Measurements from ENCODE around the gene TMEM150A. TPM values are rescaled to one million over a fixed set of nuclear protein-coding genes. Genes with fewer than 3 reads are reported as not detected.
"Not testable (repeated sequence)": the region's sequence is repeated elsewhere in the genome, so short reads cannot be mapped to it uniquely, and the experiment has no call there.

TMEM150A gene
- total RNA-seq, 1 donor from 2014 or later = 25.2 TPM

GRCh38 chr2:85577386-85578242 is 24.9 kb downstream of the TMEM150A start, which contains the start of gene VAMP8:
TSS of gene VAMP8 (plus strand) at chr2:85577586. CDS start at chr2:85577647, 61 bp downstream.
- DNase-seq (ENCODE audit: extremely low read depth, low read depth, low spot score) = no peak

GRCh38 chr2:85577063-85577385 is 25.5 kb downstream of the TMEM150A start:
- no peak for DNase-seq (ENCODE audit: extremely low read depth, low read depth, low spot score)

- DNase-seq (ENCODE audit: extremely low read depth, low read depth, low spot score) = no peak
Measured at GRCh38 chr2:85575739-85576138, 26.8 kb downstream of the TMEM150A start.

- DNase-seq (ENCODE audit: extremely low read depth, low read depth, low spot score) = no peak
Measured at GRCh38 chr2:85566265-85566664, 36.2 kb downstream of the TMEM150A start.

- DNase-seq (ENCODE audit: extremely low read depth, low read depth, low spot score) = no peak
Measured at GRCh38 chr2:85564144-85564563, 38.3 kb downstream of the TMEM150A start.

- DNase-seq (ENCODE audit: extremely low read depth, low read depth, low spot score) = no peak
Measured at GRCh38 chr2:85561280-85562212, 41.0 kb downstream of the TMEM150A start, which contains the start of gene GGCX. TSS of gene GGCX (minus strand) at chr2:85561493. CDS start at chr2:85561428, 65 bp downstream.

GRCh38 chr2:85560812-85561279 is 41.7 kb downstream of the TMEM150A start:
- no peak for DNase-seq (ENCODE audit: extremely low read depth, low read depth, low spot score)

GRCh38 chr2:85560403-85560726 is 42.1 kb downstream of the TMEM150A start:
- not testable (repeated sequence) for DNase-seq (ENCODE audit: extremely low read depth, low read depth, low spot score)

- DNase-seq (ENCODE audit: extremely low read depth, low read depth, low spot score) = no peak
Measured at GRCh38 chr2:85558160-85558559, 44.3 kb downstream of the TMEM150A start.

GRCh38 chr2:85557130-85557529 is 45.4 kb downstream of the TMEM150A start:
- no peak for DNase-seq (ENCODE audit: extremely low read depth, low read depth, low spot score)

GRCh38 chr2:85554980-85555612 is 47.4 kb downstream of the TMEM150A start:
- no peak for DNase-seq (ENCODE audit: extremely low read depth, low read depth, low spot score)

- DNase-seq (ENCODE audit: extremely low read depth, low read depth, low spot score) = no peak
Measured at GRCh38 chr2:85553184-85553583, 49.3 kb downstream of the TMEM150A start.

- no peak for DNase-seq (ENCODE audit: extremely low read depth, low read depth, low spot score)
Measured at GRCh38 chr2:85551698-85552678, 50.5 kb downstream of the TMEM150A start.

- DNase-seq (ENCODE audit: extremely low read depth, low read depth, low spot score) = no peak
Measured at GRCh38 chr2:85550486-85550885, 52.0 kb downstream of the TMEM150A start.

- DNase-seq (ENCODE audit: extremely low read depth, low read depth, low spot score) = no peak
Measured at GRCh38 chr2:85549826-85550225, 52.7 kb downstream of the TMEM150A start.

GRCh38 chr2:85549095-85549494 is 53.4 kb downstream of the TMEM150A start:
- DNase-seq (ENCODE audit: extremely low read depth, low read depth, low spot score) = no peak

- no peak for DNase-seq (ENCODE audit: extremely low read depth, low read depth, low spot score)
Measured at GRCh38 chr2:85548608-85548900, 53.9 kb downstream of the TMEM150A start.
